Measurements from ENCODE around the gene WNT7A. TPM values are rescaled to one million over a fixed set of nuclear protein-coding genes. Genes with fewer than 3 reads are reported as not detected.
A peak's percentile ranks its signal among the peaks of the same experiment; 100 is the strongest.

The WNT7A gene
- total RNA-seq, 6 donors from 2014 or later, result 1.0 to 12.2 (median 6.8) TPM

- Histone ChIP-seq H3K4me1 (peaks cover 11 to 21% (median 16%) of the 10 kb centered on the region in 4 donors), H3K27me3 (no peaks in the 10 kb centered on the region), H3K27ac (peak overlapping the region in 3 of 4 donors; percentile 0 to 76 (median 52)), H3K36me3 (no peaks in the 10 kb centered on the region), H3K9me3 (no peaks in the 10 kb centered on the region), H3K4me3 (no peak overlapping the region)
- TF ChIP-seq POLR2A (IDR thresholded peaks at IDR 0.05) (no peak), CTCF (IDR thresholded peaks at IDR 0.05) (no peak), POLR2AphosphoS5 (IDR thresholded peaks at IDR 0.05) (no peak), EP300 (IDR thresholded peaks at IDR 0.05) (no peak)
- DNase-seq, result no peak
- ATAC-seq (ENCODE audit: low FRiP score in 2 of 2), result no peak
These were observed 11.1 kb upstream of the WNT7A start for GRCh38 chr3:13891017-13891392.

- peak in 1 of 2 donors; percentile 3 for ATAC-seq (ENCODE audit: low FRiP score in 2 of 2)
- TF ChIP-seq POLR2A (IDR thresholded peaks at IDR 0.05) (no peak), POLR2AphosphoS5 (IDR thresholded peaks at IDR 0.05) (peak in 1 of 2 donors; percentile 63), EP300 (IDR thresholded peaks at IDR 0.05) (peak in 1 of 4 donors; percentile 10)
These were observed 10.6 kb upstream of the WNT7A start for GRCh38 chr3:13890377-13891016.

GRCh38 chr3:13888576-13888975 lies 8.7 kb upstream of the WNT7A start:
- Histone ChIP-seq H3K27ac (no peak overlapping the region), H3K36me3 (no peaks in the 10 kb centered on the region), H3K4me1 (peaks cover 6 to 11% (median 9%) of the 10 kb centered on the region in 4 donors), H3K4me3 (no peak overlapping the region), H3K27me3 (no peaks in the 10 kb centered on the region), H3K9me3 (no peaks in the 10 kb centered on the region)
- ATAC-seq (ENCODE audit: low FRiP score in 2 of 2) (no peak), DNase-seq (no peak)
- TF ChIP-seq EP300 (IDR thresholded peaks at IDR 0.05) (no peak), POLR2AphosphoS5 (IDR thresholded peaks at IDR 0.05) (no peak), POLR2A (IDR thresholded peaks at IDR 0.05) (no peak), CTCF (IDR thresholded peaks at IDR 0.05) (no peak)
- WGBS, 2 donors, result 100% methylated on average over 1 of the region's 1 CpG

More at GRCh38 chr3:13890377-13891016, 10.6 kb upstream of the WNT7A start:
- no peak overlapping the region for H3K4me3 ChIP-seq
- H3K27ac ChIP-seq, result peak overlapping the region; percentile 0 to 76 (median 52)
- no peaks in the 10 kb centered on the region for H3K9me3 ChIP-seq
- peak in 1 of 2 donors; percentile 52 for DNase-seq
- no peaks in the 10 kb centered on the region for H3K27me3 ChIP-seq
- WGBS, 2 donors, result 33 to 37% methylated on average over 5 to 12 of the region's 13 CpGs
- no peaks in the 10 kb centered on the region for H3K36me3 ChIP-seq
- peaks cover 9 to 16% (median 12%) of the 10 kb centered on the region in 4 donors for H3K4me1 ChIP-seq

GRCh38 chr3:13887495-13888300 lies 7.8 kb upstream of the WNT7A start:
- H3K4me1 ChIP-seq, result peaks cover 6 to 11% (median 9%) of the 10 kb centered on the region in 4 donors
- no peaks in the 10 kb centered on the region for H3K9me3 ChIP-seq
- no peak overlapping the region for H3K27ac ChIP-seq
- ATAC-seq (ENCODE audit: low FRiP score in 2 of 2), result no peak
- no peak overlapping the region for H3K4me3 ChIP-seq
- no peak for TF ChIP-seq POLR2A (IDR thresholded peaks at IDR 0.05)
- no peak for TF ChIP-seq POLR2AphosphoS5 (IDR thresholded peaks at IDR 0.05)
- no peak for TF ChIP-seq EP300 (IDR thresholded peaks at IDR 0.05)
- TF ChIP-seq CTCF (IDR thresholded peaks at IDR 0.05), result no peak
- no peaks in the 10 kb centered on the region for H3K36me3 ChIP-seq
- WGBS, 2 donors, result 76 to 81% methylated on average over 6 of the region's 6 CpGs
- DNase-seq, result no peak
- no peaks in the 10 kb centered on the region for H3K27me3 ChIP-seq

- Histone ChIP-seq H3K4me1 (peaks cover 6 to 9% (median 8%) of the 10 kb centered on the region in 4 donors), H3K27me3 (peaks cover 0 to under 1% (median 0%) of the 10 kb centered on the region in 4 donors), H3K36me3 (no peaks in the 10 kb centered on the region), H3K4me3 (no peak overlapping the region), H3K27ac (no peak overlapping the region), H3K9me3 (no peaks in the 10 kb centered on the region)
- WGBS, 2 donors, result 72 to 75% methylated on average over 2 to 4 of the region's 4 CpGs
- TF ChIP-seq CTCF (IDR thresholded peaks at IDR 0.05) (no peak), POLR2A (IDR thresholded peaks at IDR 0.05) (no peak), EP300 (IDR thresholded peaks at IDR 0.05) (no peak), POLR2AphosphoS5 (IDR thresholded peaks at IDR 0.05) (no peak)
- ATAC-seq (ENCODE audit: low FRiP score in 2 of 2) (no peak), DNase-seq (no peak)
These were observed 6.8 kb upstream of the WNT7A start for GRCh38 chr3:13886593-13887129.

Data from upper lobe of left lung (tissue), 6 donors.